ENCODE results near the gene SAG. TPM values are rescaled to one million over a fixed set of nuclear protein-coding genes. Genes with fewer than 3 reads are reported as not detected.

SAG gene
- total and polyA plus RNA-seq, 2 donors (not counting 3 experiments of a cell fraction or from before 2014, with no cell fraction given): not detected

DNA sequence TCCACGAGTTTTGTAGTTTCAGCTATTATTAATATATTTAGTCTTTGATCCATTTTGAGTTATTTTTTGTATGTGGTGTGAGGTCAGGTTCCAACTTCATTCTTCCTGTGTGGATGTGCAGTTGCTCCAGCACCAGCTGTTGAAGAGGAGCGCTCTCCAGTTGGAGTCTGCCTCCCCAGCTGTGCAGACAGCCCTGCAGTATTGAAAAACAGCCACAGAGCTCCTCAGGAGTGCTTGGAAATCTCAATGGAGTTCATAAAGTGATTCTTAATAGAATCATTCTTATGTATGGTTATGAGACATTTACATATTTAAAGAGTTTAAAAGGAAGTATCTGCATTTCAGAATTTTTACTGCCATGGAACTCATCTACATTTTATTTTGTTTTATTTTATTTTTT, 64.0 kb downstream of the SAG start:
- Histone ChIP-seq H3K36me3 (ENCODE audit: control insufficient read depth in 2 of 2, extremely low read depth in 1 of 2, insufficient read depth in 2 of 2, low read length in 2 of 2) (no peaks in the 10 kb centered on the region), H3K79me2 (ENCODE audit: control insufficient read depth, insufficient read depth, low read length) (no peaks in the 10 kb centered on the region), H3K9ac (replicated peaks; ENCODE audit: extremely low read depth, insufficient read depth, low read length) (no peak overlapping the region), H3K27ac (ENCODE audit: insufficient read depth, low read depth, low read length) (no peak overlapping the region), H3K9me3 (replicated peaks; ENCODE audit: control insufficient read depth, insufficient read depth, low read length) (no peaks in the 10 kb centered on the region), H3K27me3 (ENCODE audit: control insufficient read depth in 2 of 2, insufficient read depth in 2 of 2, low read length in 2 of 2) (no peaks in the 10 kb centered on the region), H3K4me2 (ENCODE audit: insufficient read depth, low read length) (no peak overlapping the region), H3K4me3 (replicated peaks in 1 of 3; ENCODE audit: insufficient read depth in 1 of 3, low read depth in 1 of 3, low read length in 3 of 3) (no peak overlapping the region), H2AFZ (ENCODE audit: low read depth, low read length) (no peak overlapping the region), H3K9me1 (replicated peaks; ENCODE audit: control insufficient read depth, extremely low read depth, insufficient read depth, low read length) (no peaks in the 10 kb centered on the region), H4K20me1 (replicated peaks; ENCODE audit: control insufficient read depth, extremely low read depth, insufficient read depth, low read length) (no peaks in the 10 kb centered on the region), H3K4me1 (ENCODE audit: control insufficient read depth, extremely low read depth, insufficient read depth, low read length) (no peaks in the 10 kb centered on the region)
- FAIRE-seq (no peak), DNase-seq (ENCODE audit: low read depth, low spot score) (no peak)
- intact Hi-C loops (cut with micrococcal nuclease) (no loop called here), dilution Hi-C loops (cut with MboI; ENCODE audit: extremely low pct_ligation_motif_present, low sequenced_read_pairs) (no loop called here)
- TF ChIP-seq MYC (IDR thresholded peaks at IDR 0.05; ENCODE audit: low read depth, low read length) (no peak), POLR2A (IDR thresholded peaks at IDR 0.05; ENCODE audit: low read depth, low read length) (no peak)
- ChIA-PET POLR2A (no interaction called here), CTCF (interaction anchor here (1.2 to 1.3 kb wide), 2 partner anchors 12 to 72 kb away, joined by 3 read pairs; no protein-coding TSS in a partner anchor)
- no TSS peak for BruUV-seq (replicated peaks)

DNA sequence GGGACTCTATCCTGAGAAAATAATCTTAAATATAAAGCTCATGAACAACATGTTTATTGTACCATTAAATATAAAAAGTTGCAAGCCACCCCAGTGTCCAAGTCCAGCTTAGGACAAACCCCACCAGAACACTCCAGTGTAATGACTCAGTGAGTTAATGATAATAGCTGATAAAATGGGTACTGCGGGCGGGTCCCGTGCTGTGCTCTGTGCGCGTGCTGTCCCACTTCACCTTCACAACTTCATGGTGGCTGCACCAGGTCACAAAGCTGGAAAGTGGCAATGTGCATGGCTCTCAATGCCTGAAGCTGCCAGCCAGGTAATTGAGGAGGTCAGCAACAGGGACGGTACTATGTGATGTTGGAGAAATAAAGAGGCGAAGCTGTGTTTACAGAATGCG, 65.2 kb downstream of the SAG start:
- intact Hi-C loops (cut with micrococcal nuclease): no loop called here
- H3K36me3 ChIP-seq (ENCODE audit: control insufficient read depth in 2 of 2, extremely low read depth in 1 of 2, insufficient read depth in 2 of 2, low read length in 2 of 2): no peaks in the 10 kb centered on the region
- H3K27me3 ChIP-seq (ENCODE audit: control insufficient read depth in 2 of 2, insufficient read depth in 2 of 2, low read length in 2 of 2): no peaks in the 10 kb centered on the region
- dilution Hi-C loops (cut with MboI; ENCODE audit: extremely low pct_ligation_motif_present, low sequenced_read_pairs): no loop called here
- H3K79me2 ChIP-seq (ENCODE audit: control insufficient read depth, insufficient read depth, low read length): no peaks in the 10 kb centered on the region
- no peak overlapping the region for H2AFZ ChIP-seq (ENCODE audit: low read depth, low read length)
- no peak overlapping the region for H3K4me3 ChIP-seq (replicated peaks in 1 of 3; ENCODE audit: insufficient read depth in 1 of 3, low read depth in 1 of 3, low read length in 3 of 3)
- no peak overlapping the region for H3K9ac ChIP-seq (replicated peaks; ENCODE audit: extremely low read depth, insufficient read depth, low read length)
- H3K4me2 ChIP-seq (ENCODE audit: insufficient read depth, low read length): no peak overlapping the region
- no peaks in the 10 kb centered on the region for H3K4me1 ChIP-seq (ENCODE audit: control insufficient read depth, extremely low read depth, insufficient read depth, low read length)
- H3K9me3 ChIP-seq (replicated peaks; ENCODE audit: control insufficient read depth, insufficient read depth, low read length): no peaks in the 10 kb centered on the region
- no peaks in the 10 kb centered on the region for H4K20me1 ChIP-seq (replicated peaks; ENCODE audit: control insufficient read depth, extremely low read depth, insufficient read depth, low read length)
- BruUV-seq (replicated peaks): no TSS peak
- H3K9me1 ChIP-seq (replicated peaks; ENCODE audit: control insufficient read depth, extremely low read depth, insufficient read depth, low read length): no peaks in the 10 kb centered on the region
- TF ChIP-seq JUN (IDR thresholded peaks at IDR 0.05; ENCODE audit: borderline replicate concordance, insufficient read depth, insufficient read length, low read depth) (no peak), GATA2 (IDR thresholded peaks at IDR 0.05; ENCODE audit: insufficient read depth, insufficient read length, low read depth, low read length) (no peak), MYC (IDR thresholded peaks at IDR 0.05; ENCODE audit: low read depth, low read length) (no peak), POLR2A (IDR thresholded peaks at IDR 0.05; ENCODE audit: low read depth, low read length) (no peak), POLR2AphosphoS5 (IDR thresholded peaks at IDR 0.05; ENCODE audit: insufficient read depth, low read depth, low read length) (no peak), EZH2 (IDR thresholded peaks at IDR 0.05; ENCODE audit: borderline replicate concordance, low read depth, low read length, severe bottlenecking) (no peak), FOS (IDR thresholded peaks at IDR 0.05; ENCODE audit: borderline replicate concordance, insufficient read depth, low read length) (no peak)
- TF ChIP-seq, protein P1, sequence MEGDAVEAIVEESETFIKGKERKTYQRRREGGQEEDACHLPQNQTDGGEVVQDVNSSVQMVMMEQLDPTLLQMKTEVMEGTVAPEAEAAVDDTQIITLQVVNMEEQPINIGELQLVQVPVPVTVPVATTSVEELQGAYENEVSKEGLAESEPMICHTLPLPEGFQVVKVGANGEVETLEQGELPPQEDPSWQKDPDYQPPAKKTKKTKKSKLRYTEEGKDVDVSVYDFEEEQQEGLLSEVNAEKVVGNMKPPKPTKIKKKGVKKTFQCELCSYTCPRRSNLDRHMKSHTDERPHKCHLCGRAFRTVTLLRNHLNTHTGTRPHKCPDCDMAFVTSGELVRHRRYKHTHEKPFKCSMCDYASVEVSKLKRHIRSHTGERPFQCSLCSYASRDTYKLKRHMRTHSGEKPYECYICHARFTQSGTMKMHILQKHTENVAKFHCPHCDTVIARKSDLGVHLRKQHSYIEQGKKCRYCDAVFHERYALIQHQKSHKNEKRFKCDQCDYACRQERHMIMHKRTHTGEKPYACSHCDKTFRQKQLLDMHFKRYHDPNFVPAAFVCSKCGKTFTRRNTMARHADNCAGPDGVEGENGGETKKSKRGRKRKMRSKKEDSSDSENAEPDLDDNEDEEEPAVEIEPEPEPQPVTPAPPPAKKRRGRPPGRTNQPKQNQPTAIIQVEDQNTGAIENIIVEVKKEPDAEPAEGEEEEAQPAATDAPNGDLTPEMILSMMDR (IDR thresholded peaks at IDR 0.05; ENCODE audit: extremely low read depth in 1 of 2, insufficient read depth in 1 of 2, low read depth in 1 of 2, low read length in 2 of 2): no peak
- TF ChIP-seq, protein P2, sequence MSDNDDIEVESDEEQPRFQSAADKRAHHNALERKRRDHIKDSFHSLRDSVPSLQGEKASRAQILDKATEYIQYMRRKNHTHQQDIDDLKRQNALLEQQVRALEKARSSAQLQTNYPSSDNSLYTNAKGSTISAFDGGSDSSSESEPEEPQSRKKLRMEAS (IDR thresholded peaks at IDR 0.05; ENCODE audit: insufficient read depth, insufficient read length): no peak
- POLR2A ChIA-PET: no interaction called here
- CTCF ChIA-PET: interaction anchor here (0.9 to 1.2 kb wide), 2 partner anchors 11 to 15 kb away, joined by 3 read pairs; no protein-coding TSS in a partner anchor
- no peak overlapping the region for H3K27ac ChIP-seq (ENCODE audit: insufficient read depth, low read depth, low read length)
- no peak for DNase-seq (ENCODE audit: low read depth, low spot score)
- FAIRE-seq: no peak
